Muscle of leg (tissue), 11 donors: Measurements from ENCODE around the gene PISD. TPM values are rescaled to one million over a fixed set of nuclear protein-coding genes. Genes with fewer than 3 reads are reported as not detected.
A peak's percentile ranks its signal among the peaks of the same experiment; 100 is the strongest.
"Not testable (repeated sequence)": the region's sequence is repeated elsewhere in the genome, so short reads cannot be mapped to it uniquely, and the experiment has no call there.

Source experiments
- DNase-seq: peaks from one replicate; pipeline ENCODE4 v3.0.0; 2013
- H3K27ac ChIP-seq: one replicate; pipeline ENCODE4 v1.5.1; 2013; ENCODE audit warnings: mild to moderate bottlenecking, low read length, control low read depth
- H3K27me3 ChIP-seq: one replicate; pipeline ENCODE4 v1.6.1; 2013; ENCODE audit warnings: low read length; ENCODE audit not compliant: control insufficient read depth, insufficient read depth
- H3K36me3 ChIP-seq: one replicate; pipeline ENCODE4 v1.6.1; 2013; ENCODE audit warnings: low read length; ENCODE audit not compliant: control insufficient read depth, insufficient read depth
- H3K4me1 ChIP-seq: one replicate; pipeline ENCODE4 v1.6.1; 2013; ENCODE audit warnings: low read length; ENCODE audit not compliant: control insufficient read depth, insufficient read depth
- H3K4me3 ChIP-seq: one replicate; pipeline ENCODE4 v1.5.1; 2013; ENCODE audit warnings: low read length, control low read depth
- H3K9me3 ChIP-seq: replicated peaks from 2 replicates; pipeline ENCODE4 v1.6.1; 2013; ENCODE audit warnings: low read depth, low read length; ENCODE audit not compliant: control insufficient read depth
- WGBS: methylation state at CpG from one replicate; pipeline ENCODE4 v1.1.5; 2013; ENCODE audit warnings: missing lambda C conversion rate; ENCODE audit not compliant: insufficient coverage; 5-methylcytosine and 5-hydroxymethylcytosine counted together
- polyA plus RNA-seq, 8 donors: library from polyadenylated mRNA; unstranded; fragments of 120-200 nt; gene quantifications; one replicate each; pipeline versions ENCODE4 v1.2.1 to v1.2.3, GENCODE V29; 2013; ENCODE audit warnings: inconsistent platforms in 1 of 8, low replicate concordance in 1 of 8; ENCODE audit not compliant: insufficient read length in 8 of 8, insufficient read depth in 1 of 8
- total RNA-seq: library from RNA; stranded (reverse); fragments of 120-200 nt; gene quantifications from one replicate; pipeline ENCODE4 v1.2.4, GENCODE V29; 2013

PISD gene
- total and polyA plus RNA-seq, 9 donors = 16.1 to 22.6 (median 19.5) TPM

DNA sequence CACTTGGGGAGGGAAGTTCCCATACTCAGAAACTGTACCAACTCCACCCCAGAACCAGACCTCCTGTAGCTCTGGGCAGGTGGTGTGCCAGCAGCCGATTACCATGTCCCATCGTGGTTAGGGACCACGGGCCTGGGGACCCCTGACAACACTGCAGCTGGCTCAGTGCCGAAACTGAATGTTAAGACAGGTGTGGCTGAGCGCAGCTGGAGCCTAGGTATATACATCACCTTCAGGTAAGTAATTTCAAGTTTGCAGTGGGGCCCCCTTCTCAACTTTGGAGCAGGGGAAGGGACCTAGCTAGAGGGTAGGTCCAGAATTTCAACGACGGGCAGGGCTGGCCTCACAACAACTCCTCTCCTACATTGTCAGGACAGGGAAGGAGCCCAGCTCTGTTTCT lies 20.7 kb upstream of the PISD start:
- no peaks in the 10 kb centered on the region for H3K27me3 ChIP-seq
- H3K36me3 ChIP-seq = peaks cover 33% of the 10 kb centered on the region
- 88% methylated on average over 5 of the region's 7 CpGs for WGBS
- H3K9me3 ChIP-seq = no peaks in the 10 kb centered on the region
- no peak for DNase-seq
- no peak overlapping the region for H3K4me3 ChIP-seq
- no peak overlapping the region for H3K27ac ChIP-seq
- H3K4me1 ChIP-seq = peaks cover 14% of the 10 kb centered on the region

DNA sequence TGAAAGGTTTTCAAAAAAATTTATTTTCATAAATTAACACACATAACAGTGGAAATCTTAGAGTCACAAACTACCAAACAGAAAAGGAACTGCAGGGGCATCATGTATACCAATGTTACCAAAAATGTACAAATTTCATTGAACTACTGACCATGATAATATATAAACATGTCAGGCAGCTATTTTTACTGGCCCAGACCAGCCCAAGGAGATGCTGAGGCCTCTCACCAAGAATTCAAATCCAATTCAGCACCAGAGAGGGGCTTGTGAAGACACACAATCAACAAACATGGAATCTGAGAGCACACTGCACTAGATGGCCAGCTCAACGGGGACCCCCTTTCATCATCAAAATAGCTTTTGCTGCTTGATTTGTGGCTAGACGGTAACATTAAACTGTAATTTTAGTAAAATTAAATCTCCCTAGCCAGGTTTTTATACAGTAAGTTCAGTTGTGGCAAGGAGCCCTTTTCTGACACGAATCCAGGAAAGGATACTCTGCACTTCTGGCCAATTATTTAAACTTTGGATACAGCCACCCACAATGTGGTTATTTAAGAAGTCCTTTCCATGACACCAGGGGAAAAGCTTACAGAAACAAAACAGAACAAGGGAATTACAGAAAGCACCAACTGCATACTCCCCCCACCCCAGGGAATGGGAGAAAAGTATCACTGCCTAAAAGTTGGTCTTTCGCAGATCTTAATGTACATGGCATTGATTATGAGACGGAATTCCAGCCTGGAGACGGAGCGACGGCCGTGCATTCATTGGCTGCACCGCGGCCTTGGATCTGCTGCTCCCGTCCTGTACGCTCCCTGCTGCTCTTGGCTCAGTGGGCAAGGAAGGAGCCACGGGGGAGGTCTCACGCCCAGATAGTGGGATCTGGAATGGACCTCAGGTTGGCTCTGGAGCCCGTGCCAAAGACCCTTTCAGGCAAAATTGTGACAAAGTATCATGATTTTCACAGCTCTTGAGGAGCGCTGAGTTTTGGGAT lies 19.6 kb upstream of the PISD start:
- peaks cover 17% of the 10 kb centered on the region for H3K4me1 ChIP-seq
- H3K9me3 ChIP-seq = no peaks in the 10 kb centered on the region
- no peaks in the 10 kb centered on the region for H3K27me3 ChIP-seq
- peak; percentile 83 for DNase-seq
- H3K36me3 ChIP-seq = peaks cover 33% of the 10 kb centered on the region
- H3K4me3 ChIP-seq = no peak overlapping the region
- H3K27ac ChIP-seq = peak overlapping the region; percentile 74
- WGBS = 48% methylated on average over 14 of the region's 17 CpGs

DNA sequence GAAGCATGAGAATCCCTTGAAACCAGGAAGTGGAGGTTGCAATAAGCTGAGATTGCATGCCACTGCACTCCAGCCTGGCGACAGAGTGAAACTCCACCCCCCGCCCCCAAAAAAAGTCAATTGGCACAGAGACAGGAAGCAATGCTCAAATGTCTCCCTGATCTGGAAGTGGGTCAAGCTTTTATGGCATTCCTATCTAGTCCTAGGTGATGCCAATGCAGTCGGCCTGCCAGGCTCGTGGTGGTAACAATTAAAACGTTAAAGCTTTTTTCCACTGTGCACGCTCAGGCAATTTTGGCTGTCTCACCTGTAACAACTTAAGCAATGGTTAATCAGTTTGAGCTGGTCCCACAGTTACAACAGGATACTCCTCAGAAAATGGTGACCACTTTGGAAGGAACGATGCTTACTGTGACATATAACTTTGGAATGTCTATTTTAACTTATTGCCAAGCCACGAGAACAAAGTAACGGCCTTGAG lies 18.9 kb upstream of the PISD start:
- Histone ChIP-seq H3K4me1 (peaks cover 17% of the 10 kb centered on the region), H3K27ac (peak overlapping the region; percentile 74), H3K27me3 (no peaks in the 10 kb centered on the region), H3K9me3 (no peaks in the 10 kb centered on the region), H3K36me3 (peaks cover 30% of the 10 kb centered on the region), H3K4me3 (no peak overlapping the region)
- DNase-seq = peak; percentile 48
- WGBS = 73% methylated on average over 5 of the region's 9 CpGs

DNA sequence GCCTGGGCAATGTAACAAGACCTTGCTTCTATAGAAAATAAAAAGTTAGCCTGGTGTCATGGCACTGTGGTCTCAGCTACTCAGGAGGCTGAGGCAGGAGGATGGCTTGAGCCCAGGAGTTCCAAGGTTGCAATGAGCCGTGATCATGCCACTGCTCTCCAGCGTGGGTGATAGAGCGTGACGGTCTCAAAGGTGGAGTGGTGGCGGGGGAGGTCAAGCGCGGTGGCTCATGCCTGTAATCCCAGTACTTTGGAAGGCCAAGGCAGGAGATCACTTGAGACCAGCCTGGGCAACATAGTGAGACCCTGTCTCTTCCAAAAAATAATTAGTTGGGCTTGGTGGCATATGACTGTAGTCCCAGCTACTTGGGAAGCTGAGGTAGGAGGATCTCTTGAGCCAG lies 16.7 kb upstream of the PISD start:
- Histone ChIP-seq H3K9me3 (no peaks in the 10 kb centered on the region), H3K4me1 (peaks cover 17% of the 10 kb centered on the region), H3K27me3 (no peaks in the 10 kb centered on the region), H3K36me3 (peaks cover 9% of the 10 kb centered on the region), H3K27ac (no peak overlapping the region), H3K4me3 (no peak overlapping the region)
- WGBS = 86% methylated on average over 7 of the region's 7 CpGs
- no peak for DNase-seq

DNA sequence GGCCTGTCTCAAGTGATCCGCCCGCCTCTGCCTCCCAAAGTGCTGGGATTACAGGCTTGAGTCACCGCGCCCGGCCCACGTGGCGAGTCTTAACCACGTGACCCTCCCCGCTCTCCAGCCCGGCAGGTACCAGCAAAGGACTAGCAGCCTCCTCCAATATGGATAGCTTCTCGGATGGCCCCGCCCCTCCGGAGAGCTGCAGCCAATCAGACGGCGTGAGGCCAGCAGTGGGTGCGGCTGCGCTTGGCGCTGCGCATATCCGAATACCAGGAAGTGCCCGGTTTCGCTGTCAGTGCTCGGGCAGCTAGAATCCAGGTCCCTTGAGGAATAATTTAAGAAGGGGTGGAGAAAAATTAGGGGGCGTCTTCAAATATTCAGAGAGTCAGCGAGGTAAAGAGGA lies 14.7 kb upstream of the PISD start:
- peak overlapping the region; percentile 55 for H3K4me3 ChIP-seq
- DNase-seq = peak; percentile 90
- H3K27ac ChIP-seq = peak overlapping the region; percentile 59
- H3K9me3 ChIP-seq = no peaks in the 10 kb centered on the region
- H3K27me3 ChIP-seq = no peaks in the 10 kb centered on the region
- WGBS = 1% methylated on average over 25 of the region's 25 CpGs
- peaks cover 17% of the 10 kb centered on the region for H3K4me1 ChIP-seq
- H3K36me3 ChIP-seq = no peaks in the 10 kb centered on the region

DNA sequence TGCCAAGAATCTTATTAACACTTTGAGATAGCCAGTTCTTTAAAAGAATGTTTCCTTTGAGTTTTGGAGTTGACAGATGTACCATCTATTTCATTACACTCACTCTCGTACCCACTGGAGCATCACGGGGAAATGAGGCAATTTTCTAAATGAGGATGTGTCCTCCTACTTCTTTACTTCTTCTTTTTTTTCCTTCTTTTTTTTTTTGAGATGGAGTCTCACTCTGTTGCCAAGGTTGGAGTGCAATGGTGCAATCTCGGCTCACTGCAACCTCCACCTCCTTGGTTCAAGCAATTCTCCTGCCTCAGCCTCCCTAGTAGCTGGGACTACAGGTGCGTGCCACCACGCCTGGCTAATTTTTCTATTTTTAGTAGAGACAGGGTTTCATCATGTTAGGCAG lies 12.2 kb upstream of the PISD start:
- 100% methylated on average over 1 of the region's 5 CpGs for WGBS
- H3K27ac ChIP-seq, H3K4me3 ChIP-seq, H3K36me3 ChIP-seq, H3K27me3 ChIP-seq, H3K4me1 ChIP-seq, H3K9me3 ChIP-seq: not testable (repeated sequence)
- DNase-seq = peak; percentile 32

DNA sequence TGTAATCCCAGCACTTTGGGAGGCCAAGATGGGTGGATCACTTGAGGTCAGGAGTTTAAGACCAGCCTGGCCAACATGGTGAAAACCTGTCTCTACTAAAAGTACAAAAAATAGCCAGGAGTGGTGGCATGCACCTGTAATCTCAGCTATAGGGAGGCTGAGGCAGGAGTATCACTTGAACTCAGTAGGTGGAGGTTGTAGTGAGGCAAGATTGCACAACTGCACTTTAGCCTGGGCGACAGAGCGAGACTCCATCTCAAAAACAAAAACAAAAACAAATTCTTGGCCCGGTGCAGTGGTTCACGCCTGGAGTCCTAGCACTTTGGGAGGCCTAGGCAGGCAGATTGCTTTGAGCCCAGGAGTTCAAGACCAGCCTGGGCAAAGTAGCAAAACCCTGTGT lies 6.8 kb upstream of the PISD start:
- 93% methylated on average over 2 of the region's 4 CpGs for whole genome bisulfite sequencing
- H3K4me3 ChIP-seq, DNase-seq: not testable (repeated sequence)

DNA sequence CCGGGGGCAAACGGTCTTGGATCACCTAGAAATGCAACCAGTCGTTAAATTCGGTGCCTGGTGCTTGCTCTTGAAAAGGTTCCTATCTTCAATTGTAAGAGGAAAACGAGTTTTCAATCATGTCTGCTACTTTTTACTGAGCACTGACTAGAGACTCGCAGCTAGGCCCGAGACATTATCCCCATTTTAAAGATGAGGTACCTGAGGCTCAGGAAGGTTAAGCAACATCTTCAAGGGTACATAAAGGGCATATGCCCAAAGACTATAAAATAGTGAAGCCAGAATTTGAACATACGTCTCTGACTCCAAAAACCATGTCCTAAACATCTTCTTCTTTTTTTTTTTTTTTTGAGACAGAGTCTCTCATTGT lies 638 bp upstream of the PISD start:
- Histone ChIP-seq H3K27me3 (no peaks in the 10 kb centered on the region), H3K27ac (no peak overlapping the region), H3K4me1 (peaks cover 12% of the 10 kb centered on the region), H3K36me3 (no peaks in the 10 kb centered on the region), H3K4me3 (peak overlapping the region; percentile 99), H3K9me3 (no peaks in the 10 kb centered on the region)
- no peak for DNase-seq
- WGBS = 70% methylated on average over 5 of the region's 8 CpGs

More for the DNA sequence above, 6.8 kb upstream of the PISD start:
- H3K27me3 ChIP-seq, H3K27ac ChIP-seq, H3K36me3 ChIP-seq, H3K4me1 ChIP-seq, H3K9me3 ChIP-seq: not testable (repeated sequence)

DNA sequence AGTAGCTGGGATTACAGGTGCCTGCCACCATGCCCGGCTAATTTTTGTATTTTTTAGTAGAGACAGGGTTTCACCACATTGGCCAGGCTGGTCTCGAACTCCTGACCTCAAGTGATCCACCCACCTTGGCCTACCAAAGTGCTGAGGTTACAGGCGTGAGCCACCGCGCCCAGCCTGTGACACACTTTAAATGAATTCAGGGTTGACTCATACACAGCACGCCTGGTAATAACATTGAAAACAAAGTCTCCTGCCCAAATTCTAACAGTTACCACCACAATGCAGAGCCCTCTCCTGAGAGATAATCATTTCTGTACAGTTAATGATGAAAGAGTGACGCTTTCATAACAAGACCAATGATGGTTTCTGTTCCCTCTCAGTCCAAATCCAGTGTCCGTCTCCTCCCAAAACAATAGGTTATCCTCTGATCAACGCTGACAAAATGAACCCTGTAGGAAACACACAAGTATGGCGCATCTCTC lies 1.1 kb downstream of the PISD start:
- Histone ChIP-seq H3K4me3 (peak overlapping the region; percentile 99), H3K4me1 (peaks cover 12% of the 10 kb centered on the region)
- not testable (repeated sequence) for H3K27me3 ChIP-seq, H3K36me3 ChIP-seq, H3K9me3 ChIP-seq, H3K27ac ChIP-seq, DNase-seq
- WGBS = 48% methylated on average over 6 of the region's 10 CpGs

DNA sequence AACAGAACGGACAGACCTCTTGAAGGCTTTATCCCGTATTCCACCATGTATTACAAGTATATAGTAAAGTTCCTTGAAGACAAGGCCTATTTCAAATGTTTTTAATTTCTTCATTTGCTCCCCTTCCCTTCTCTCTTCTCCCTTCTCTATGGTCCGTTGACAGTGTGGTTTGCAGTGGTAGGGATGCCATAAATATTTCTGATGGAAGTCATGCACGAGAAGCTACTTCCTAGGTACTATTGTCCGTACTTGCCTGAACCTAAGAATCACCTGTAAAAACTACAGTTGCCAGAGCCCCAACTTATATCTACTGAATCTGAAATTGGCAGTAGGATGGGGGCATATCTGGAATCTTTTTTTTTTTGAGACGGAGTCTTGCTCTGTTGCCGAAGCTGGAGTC lies 2.8 kb downstream of the PISD start:
- no peaks in the 10 kb centered on the region for H3K27me3 ChIP-seq
- H3K36me3 ChIP-seq = peaks cover 3% of the 10 kb centered on the region
- no peak overlapping the region for H3K27ac ChIP-seq
- H3K9me3 ChIP-seq = no peaks in the 10 kb centered on the region
- WGBS = 92% methylated on average over 2 of the region's 7 CpGs
- no peak for DNase-seq
- no peak overlapping the region for H3K4me3 ChIP-seq
- peaks cover 12% of the 10 kb centered on the region for H3K4me1 ChIP-seq
